H4 (cell line): ENCODE data around the gene ENTREP3. TPM values are rescaled to one million over a fixed set of nuclear protein-coding genes. Genes with fewer than 3 reads are reported as not detected.

ENCODE experiments used
- DNase-seq: peaks from one replicate; pipeline ENCODE4 v3.0.0-alpha.2; 2015; ENCODE audit warnings: low spot score
- total RNA-seq: library from RNA; depleted of rRNA; stranded (reverse); fragments of >200 nt; shearing (Covaris generic); gene quantifications from 2 replicates; pipeline ENCODE4 v1.2.3, GENCODE V29; 2014; rRNA removed

The ENTREP3 gene
- total RNA-seq, 1 experiment from 2014 or later = 5.7 TPM

DNA sequence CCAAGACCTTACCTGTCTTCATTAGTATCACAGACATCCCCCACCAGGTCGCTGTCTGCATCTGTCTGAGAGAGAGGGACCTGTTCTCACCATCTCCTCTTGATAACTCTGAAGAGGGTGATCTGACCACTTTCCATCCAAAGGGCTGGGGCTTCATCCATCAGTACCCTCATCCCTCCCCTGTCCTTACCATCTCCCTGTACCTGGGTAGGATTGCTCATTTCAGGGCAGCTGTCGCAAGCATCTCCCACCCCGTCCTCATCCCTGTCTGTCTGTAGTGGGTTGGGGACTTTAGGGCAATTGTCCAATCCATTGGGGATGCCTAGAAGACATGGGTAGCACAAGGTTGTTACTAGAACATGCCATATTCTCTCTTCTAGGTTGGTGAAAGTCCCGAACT is 55.5 kb downstream of the ENTREP3 start:
- no peak for DNase-seq

DNA sequence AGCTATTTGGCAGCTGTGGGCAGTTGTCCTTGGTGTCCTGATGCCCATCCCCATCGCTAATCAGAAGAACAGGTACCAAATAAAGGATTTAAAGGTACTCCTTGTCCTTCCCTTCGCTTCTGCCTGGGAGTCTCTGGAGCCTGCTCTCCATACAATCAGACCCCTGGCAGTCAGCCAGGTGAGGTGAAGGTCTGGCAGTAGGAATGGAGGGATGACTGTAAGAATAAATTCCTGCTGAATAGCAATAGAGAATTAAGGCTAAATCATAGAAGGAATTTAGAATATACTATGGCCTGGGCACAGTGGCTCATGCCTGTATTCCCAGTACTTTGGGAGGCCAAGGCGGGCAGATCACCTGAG is 56.8 kb downstream of the ENTREP3 start:
- DNase-seq = no peak

DNA sequence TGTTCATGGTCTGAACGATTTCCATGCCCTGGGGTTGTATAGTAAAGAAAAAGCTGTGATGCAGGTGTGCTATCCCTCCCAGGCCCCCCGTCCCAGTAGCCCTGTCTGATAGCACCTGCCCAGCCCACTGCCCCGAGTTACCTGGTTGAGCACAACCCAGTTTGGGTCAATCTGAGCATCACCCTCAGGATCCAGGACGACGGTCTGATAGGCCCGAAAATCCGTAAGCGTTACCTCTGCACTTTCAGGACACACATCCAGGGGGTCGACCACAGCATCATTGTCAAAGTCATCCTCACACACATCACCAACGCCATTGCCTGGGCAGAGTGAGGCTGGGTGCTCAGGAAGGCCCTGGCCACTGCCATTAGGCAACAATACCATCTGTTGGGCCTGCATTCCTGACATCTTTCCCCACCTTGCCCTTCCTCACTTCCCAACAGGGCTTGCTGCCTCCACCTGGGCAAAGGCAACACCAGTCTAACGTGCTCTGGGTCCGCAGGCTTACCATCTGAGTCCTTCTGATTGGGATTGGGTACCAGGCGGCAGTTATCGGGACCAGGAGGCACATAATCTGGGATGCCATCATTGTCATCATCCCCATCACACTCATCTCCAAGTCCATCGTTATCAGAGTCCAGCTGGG is 57.3 kb downstream of the ENTREP3 start:
- DNase-seq = no peak

Other genes starting within 250 kb of the ENTREP3 start
- gene DCST2, start 221.7 kb downstream of the ENTREP3 start, total RNA-seq = not detected in 2 replicates
- gene DCST1, start 221.7 kb downstream of the ENTREP3 start, total RNA-seq = not detected in 2 replicates
- 51.8 and 64.3 TPM in 2 replicates for gene ADAM15, start 204.2 kb downstream of the ENTREP3 start, total RNA-seq
- 24.4 and 26.9 TPM in 2 replicates for gene EFNA4, start 191.7 kb downstream of the ENTREP3 start, total RNA-seq
- 7.5 and 9.5 TPM in 2 replicates for gene EFNA3, start 176.6 kb downstream of the ENTREP3 start, total RNA-seq
- gene EFNA1, start 127.6 kb downstream of the ENTREP3 start, total RNA-seq = 14.6 and 28.0 TPM in 2 replicates
- 35.8 and 40.5 TPM in 2 replicates for gene SLC50A1, start 119.6 kb downstream of the ENTREP3 start, total RNA-seq
- 53.2 and 72.4 TPM in 2 replicates for gene DPM3, start 115.0 kb downstream of the ENTREP3 start, total RNA-seq
- gene KRTCAP2, start 82.2 kb downstream of the ENTREP3 start, total RNA-seq = 128 and 140 TPM in 2 replicates
- 0.37 and 1.1 TPM in 2 replicates for gene TRIM46, start 81.6 kb downstream of the ENTREP3 start, total RNA-seq
- 2.8 and 3.9 TPM in 2 replicates for gene THBS3, start 47.6 kb downstream of the ENTREP3 start, total RNA-seq
- gene MTX1, start 46.8 kb downstream of the ENTREP3 start, total RNA-seq = 79.5 and 82.1 TPM in 2 replicates
- gene SCAMP3, start 6.9 kb upstream of the ENTREP3 start, total RNA-seq = 72.7 and 133 TPM in 2 replicates
- gene CLK2, start 18.0 kb upstream of the ENTREP3 start, total RNA-seq = 13.7 and 14.6 TPM in 2 replicates
- gene HCN3, start 22.0 kb upstream of the ENTREP3 start, total RNA-seq = 0.52 TPM in 1 of 2 replicates, not detected in the other
- gene PKLR, start 46.0 kb upstream of the ENTREP3 start, total RNA-seq = not detected in 2 replicates
- 218 and 266 TPM in 2 replicates for gene FDPS, start 53.4 kb upstream of the ENTREP3 start, total RNA-seq
- gene RUSC1, start 65.4 kb upstream of the ENTREP3 start, total RNA-seq = 27.5 and 33.8 TPM in 2 replicates